ENCODE measurements around the gene ZNF22.

ZNF22 gene

GRCh38 chr10:44989597-44990301 lies 11.0 kb upstream of the ZNF22 start:
- no peak for DNase-seq (ENCODE audit: low spot score)

GRCh38 chr10:44990302-44990655 lies 10.4 kb upstream of the ZNF22 start:
- DNase-seq (ENCODE audit: low spot score), result peak; percentile 55

DNA sequence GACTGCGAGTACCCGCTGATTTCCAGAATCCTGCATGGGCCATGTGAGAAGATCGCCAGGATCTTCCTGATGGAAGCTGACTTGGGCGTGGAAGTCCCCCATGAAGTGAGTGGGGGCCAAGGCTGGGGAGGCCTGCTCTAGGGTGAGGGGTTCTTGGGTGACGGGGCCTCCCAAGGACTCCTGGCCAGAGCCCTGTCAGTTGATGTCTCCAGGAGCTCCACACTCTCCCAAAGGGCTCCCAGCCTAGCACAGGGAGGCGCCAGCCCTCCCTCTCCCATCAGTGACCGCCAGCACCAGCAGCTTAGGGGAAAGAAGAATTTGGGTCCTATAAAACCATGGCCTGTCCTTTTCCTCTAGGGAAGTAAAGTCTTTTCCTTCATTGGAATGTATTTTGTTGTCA lies 9.8 kb upstream of the ZNF22 start:
- no peak for DNase-seq (ENCODE audit: low spot score)

DNA sequence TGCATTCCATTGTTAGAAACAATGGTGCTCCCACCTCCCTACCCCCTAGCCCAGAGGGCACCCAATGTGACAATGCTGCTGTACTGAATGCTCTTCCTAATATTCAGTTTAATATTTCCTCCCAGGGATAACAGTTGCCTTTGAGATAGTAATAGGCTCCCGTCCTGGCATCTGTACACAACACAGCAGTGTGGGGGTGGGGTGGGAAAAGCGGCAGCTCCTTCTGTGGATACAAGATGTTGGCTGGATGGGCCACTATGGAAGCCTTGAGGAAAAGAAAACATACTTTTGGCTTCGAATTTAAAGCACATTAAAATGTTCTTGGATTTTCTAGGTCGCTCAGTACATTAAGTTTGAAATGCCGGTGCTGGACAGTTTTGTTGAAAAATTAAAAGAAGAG lies 9.2 kb upstream of the ZNF22 start:
- DNase-seq (ENCODE audit: low spot score), result no peak

GRCh38 chr10:44992070-44992731 lies 8.5 kb upstream of the ZNF22 start:
- no peak for DNase-seq (ENCODE audit: low spot score)

DNA sequence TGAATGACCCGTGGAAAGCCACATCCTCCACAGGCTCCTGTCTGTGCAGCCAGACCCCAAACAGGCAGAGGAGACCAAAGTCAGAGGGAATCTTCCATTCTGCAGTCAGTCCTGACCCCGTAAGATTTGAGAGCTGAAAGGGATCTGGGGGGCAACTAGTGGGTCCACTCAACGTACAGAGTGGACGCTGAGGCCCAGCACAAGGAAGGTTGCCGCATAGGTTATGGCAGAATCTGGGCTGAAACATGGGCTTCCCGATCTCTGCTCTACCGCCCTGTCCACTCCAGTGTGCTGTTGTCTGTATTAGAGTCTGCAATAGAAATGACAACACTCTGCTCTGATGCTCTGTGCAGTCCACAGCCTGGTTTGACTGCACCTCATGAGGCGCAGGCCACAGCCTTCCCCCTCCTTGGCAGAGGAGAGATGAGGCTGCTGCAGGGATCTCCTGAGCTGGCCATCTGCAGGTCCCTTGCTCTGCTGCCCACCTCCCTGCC lies 7.9 kb upstream of the ZNF22 start:
- no peak for DNase-seq (ENCODE audit: low spot score)

- DNase-seq (ENCODE audit: low spot score), result no peak
Observed at GRCh38 chr10:44993226-44993921, 7.3 kb upstream of the ZNF22 start.

GRCh38 chr10:44993922-44994751 lies 6.6 kb upstream of the ZNF22 start:
- no peak for DNase-seq (ENCODE audit: low spot score)

DNA sequence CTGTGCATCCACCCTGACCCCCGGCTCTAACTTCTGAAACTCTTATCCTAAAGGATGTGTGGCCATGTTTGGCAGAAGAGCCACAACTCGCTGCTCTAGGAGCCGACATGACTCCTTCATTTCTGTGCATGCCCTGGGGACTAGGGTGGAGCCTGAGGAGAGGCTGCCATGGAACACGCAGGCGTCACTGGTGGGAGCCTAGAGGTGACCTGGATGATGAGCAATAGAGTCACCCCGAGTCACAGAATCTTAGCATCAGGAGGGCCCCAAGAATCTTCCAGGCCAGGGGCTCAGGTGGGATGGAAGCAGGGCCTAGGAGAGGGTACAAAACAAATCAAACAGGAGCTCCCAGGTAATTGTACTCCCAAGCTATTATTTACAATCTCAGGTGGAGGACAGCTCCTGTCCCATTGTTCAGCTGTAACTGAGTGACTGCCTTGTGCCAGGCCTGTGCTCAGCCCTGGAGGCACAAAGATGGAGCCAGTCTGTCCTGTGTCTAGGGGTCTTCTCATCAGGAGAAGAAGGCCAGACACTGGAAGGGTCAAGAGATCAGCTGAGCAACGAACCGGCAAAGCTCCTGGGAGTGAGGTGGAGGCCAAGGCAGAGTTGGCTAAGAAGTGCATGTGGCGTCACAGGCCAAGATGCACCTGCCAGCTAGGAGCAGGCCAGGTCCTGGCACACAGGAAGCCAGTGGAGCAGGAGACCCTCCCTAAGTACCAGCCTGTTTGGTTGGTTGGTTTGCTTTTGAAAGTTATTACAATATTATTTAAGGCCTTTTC lies 5.8 kb upstream of the ZNF22 start:
- DNase-seq (ENCODE audit: low spot score), result no peak

- DNase-seq (ENCODE audit: low spot score), result no peak
Observed at GRCh38 chr10:44995581-44995913, 5.2 kb upstream of the ZNF22 start.

GRCh38 chr10:44995914-44996669 lies 4.6 kb upstream of the ZNF22 start:
- DNase-seq (ENCODE audit: low spot score), result no peak

GRCh38 chr10:44997105-44997748 lies 3.5 kb upstream of the ZNF22 start:
- no peak for DNase-seq (ENCODE audit: low spot score)

GRCh38 chr10:44998146-44998631 lies 2.5 kb upstream of the ZNF22 start:
- no peak for DNase-seq (ENCODE audit: low spot score)

- DNase-seq (ENCODE audit: low spot score), result no peak
Observed at GRCh38 chr10:45000138-45000751, 478 bp upstream of the ZNF22 start.

DNA sequence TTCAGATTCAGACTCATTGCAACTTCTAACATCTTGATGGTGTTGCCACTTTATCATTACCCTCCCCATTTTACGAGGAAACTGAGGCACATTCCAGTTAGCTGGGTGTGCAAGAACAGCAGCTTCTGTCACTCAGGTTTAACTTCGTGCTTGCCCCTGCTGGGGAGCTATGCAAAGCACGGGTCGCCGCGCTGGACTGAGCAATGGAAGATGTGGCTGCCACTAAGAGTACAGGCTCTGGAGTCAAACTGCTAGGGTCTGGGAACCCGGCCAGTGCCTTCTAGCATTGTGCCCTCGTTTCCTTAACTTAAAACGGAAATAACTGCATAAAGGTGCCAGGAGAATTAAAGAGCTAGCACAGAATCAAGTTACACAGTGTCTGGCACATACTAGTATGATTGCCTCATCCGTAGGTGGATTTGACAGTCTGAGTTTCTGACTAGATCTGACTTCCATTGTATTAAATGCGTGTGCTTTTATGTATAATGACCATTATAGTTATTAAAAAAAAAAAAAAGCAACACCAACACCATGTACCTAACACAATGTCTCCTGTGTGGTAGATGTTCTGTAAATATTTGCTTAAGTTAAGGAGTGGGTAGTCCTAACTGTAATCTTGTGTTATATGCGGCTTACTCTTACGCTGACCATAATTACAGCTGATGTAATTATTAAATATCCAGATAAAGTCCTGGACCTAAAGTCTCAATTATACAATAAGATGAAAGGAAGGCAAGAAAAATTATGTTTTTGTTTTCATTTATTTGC lies 842 bp downstream of the ZNF22 start:
- DNase-seq (ENCODE audit: low spot score), result peak; percentile 70

DNA sequence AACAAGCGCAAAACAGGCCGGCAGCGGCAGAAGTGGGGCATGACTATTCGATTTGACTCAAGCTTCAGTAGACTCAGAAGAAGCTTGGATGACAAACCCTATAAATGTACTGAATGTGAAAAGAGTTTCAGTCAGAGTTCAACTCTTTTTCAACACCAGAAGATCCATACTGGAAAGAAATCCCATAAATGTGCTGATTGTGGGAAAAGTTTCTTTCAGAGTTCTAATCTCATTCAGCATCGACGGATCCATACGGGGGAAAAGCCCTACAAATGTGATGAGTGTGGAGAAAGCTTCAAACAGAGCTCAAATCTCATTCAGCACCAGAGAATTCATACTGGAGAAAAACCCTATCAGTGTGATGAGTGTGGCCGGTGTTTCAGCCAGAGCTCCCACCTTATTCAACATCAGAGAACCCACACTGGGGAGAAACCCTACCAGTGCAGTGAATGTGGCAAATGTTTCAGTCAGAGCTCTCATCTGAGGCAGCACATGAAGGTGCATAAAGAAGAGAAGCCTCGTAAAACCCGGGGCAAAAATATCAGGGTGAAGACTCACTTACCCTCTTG lies 2.8 kb downstream of the ZNF22 start:
- DNase-seq (ENCODE audit: low spot score), result no peak

DNA sequence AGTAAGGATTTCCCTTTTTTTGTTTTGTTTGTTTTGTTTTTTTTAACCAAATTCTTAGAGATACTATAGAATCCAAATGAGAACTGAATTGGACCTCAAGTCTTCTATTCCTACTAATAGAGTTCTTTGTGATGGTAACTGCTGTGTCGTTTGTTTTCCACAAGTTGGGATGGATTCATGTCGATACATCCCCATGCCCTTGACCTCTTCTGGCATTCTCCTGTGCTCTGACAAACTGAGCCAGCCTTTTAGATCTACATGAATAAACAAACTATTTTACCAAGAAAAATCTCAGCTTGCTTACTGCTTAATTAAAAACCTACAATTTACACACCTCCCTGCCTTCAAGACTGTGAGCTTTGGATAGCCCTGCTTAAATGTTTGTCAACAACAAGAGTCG lies 3.9 kb downstream of the ZNF22 start:
- no peak for DNase-seq (ENCODE audit: low spot score)

DNA sequence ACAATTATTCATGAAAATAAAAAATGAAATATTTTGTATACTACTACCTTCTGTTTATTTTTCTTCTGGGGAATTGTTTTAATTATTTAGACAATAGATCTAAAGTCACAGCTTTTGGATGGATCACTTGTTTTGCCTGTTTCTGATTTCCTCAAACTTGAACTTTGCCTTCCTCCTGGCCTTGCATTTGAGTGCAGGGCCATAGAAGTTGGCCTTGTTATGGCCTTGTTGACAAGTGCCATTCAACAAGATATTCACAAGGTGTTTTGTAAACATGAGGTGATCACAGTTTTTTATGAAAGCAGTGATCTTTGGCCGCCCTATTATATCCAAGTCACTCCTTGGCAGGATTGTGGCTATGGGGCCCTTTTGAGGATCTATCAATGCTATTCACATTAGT lies 4.6 kb downstream of the ZNF22 start:
- no peak for DNase-seq (ENCODE audit: low spot score)

Data from SK-N-DZ (cell line).